Measurements from ENCODE around the gene SPSB2. TPM values are rescaled to one million over a fixed set of nuclear protein-coding genes. Genes with fewer than 3 reads are reported as not detected.

The SPSB2 gene
- total RNA-seq, 2 donors from 2014 or later, result 34.6 to 36.5 TPM

DNA sequence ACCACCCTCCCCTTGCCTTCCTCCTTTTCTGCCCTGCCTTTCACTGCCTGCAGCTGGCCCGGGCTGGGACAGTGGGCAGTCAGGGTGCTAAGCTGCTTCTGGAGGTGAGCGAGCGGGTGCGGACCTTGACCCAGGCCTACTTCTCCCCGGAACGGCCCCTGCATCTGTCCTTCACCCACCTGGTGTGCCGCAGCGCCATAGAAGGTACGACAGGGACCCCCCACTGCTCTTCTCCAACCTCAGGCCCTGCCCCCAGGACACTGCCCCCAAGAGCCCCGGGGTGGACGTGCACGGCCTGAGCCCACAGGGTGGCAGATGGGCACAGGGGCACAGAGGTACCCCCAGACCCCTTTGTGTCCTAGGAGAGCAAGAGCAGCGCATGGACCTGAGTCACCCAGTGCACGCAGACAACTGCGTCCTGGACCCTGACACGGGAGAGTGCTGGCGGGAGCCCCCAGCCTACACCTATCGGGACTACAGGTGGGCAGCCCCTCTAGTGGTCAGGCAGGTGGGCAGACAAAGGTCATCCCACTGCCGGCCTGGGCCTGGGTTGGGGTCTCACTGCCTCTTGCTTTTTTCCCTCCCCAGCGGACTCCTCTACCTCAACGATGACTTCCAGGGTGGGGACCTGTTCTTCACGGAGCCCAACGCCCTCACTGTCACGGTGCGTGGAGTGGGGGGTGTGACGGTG lies 35.6 kb downstream of the SPSB2 start:
- no peak overlapping the region for H3K4me3 Mint-ChIP-seq
- Histone ChIP-seq H3K36me3 (ENCODE audit: control insufficient read depth, insufficient read depth, low read length) (peaks cover 56% of the 10 kb centered on the region), H3K9ac (ENCODE audit: extremely low read depth, low read length, poor library complexity, severe bottlenecking) (no peak overlapping the region), H3K27ac (ENCODE audit: low read depth, low read length) (no peak overlapping the region), H3K9me3 (ENCODE audit: control insufficient read depth, low read length) (no peaks in the 10 kb centered on the region), H3K4me3 (ENCODE audit: low read length) (no peak overlapping the region), H3K27me3 (ENCODE audit: control insufficient read depth, insufficient read depth, low read length, poor library complexity, severe bottlenecking) (no peaks in the 10 kb centered on the region), H3K4me1 (ENCODE audit: control insufficient read depth, insufficient read depth, low read length) (peaks cover 4% of the 10 kb centered on the region)
- TF ChIP-seq, protein P1, sequence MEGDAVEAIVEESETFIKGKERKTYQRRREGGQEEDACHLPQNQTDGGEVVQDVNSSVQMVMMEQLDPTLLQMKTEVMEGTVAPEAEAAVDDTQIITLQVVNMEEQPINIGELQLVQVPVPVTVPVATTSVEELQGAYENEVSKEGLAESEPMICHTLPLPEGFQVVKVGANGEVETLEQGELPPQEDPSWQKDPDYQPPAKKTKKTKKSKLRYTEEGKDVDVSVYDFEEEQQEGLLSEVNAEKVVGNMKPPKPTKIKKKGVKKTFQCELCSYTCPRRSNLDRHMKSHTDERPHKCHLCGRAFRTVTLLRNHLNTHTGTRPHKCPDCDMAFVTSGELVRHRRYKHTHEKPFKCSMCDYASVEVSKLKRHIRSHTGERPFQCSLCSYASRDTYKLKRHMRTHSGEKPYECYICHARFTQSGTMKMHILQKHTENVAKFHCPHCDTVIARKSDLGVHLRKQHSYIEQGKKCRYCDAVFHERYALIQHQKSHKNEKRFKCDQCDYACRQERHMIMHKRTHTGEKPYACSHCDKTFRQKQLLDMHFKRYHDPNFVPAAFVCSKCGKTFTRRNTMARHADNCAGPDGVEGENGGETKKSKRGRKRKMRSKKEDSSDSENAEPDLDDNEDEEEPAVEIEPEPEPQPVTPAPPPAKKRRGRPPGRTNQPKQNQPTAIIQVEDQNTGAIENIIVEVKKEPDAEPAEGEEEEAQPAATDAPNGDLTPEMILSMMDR (conservative IDR thresholded peaks at IDR 0.05), result no peak
- peaks cover 10% of the 10 kb centered on the region for H3K27me3 Mint-ChIP-seq (ENCODE audit: insufficient read depth)
- no peaks in the 10 kb centered on the region for H3K9me3 Mint-ChIP-seq
- DNase-seq, result no peak
- WGBS, 2 experiments (ENCODE audit: insufficient coverage in 1 of 2, insufficient read length in 1 of 2), result 94 to 95% methylated on average over 20 to 26 of the region's 26 CpGs
- peaks cover 25% of the 10 kb centered on the region for H3K4me1 Mint-ChIP-seq
- no peak overlapping the region for H3K27ac Mint-ChIP-seq
- H3K36me3 Mint-ChIP-seq (ENCODE audit: low read depth), result peaks cover 56% of the 10 kb centered on the region

DNA sequence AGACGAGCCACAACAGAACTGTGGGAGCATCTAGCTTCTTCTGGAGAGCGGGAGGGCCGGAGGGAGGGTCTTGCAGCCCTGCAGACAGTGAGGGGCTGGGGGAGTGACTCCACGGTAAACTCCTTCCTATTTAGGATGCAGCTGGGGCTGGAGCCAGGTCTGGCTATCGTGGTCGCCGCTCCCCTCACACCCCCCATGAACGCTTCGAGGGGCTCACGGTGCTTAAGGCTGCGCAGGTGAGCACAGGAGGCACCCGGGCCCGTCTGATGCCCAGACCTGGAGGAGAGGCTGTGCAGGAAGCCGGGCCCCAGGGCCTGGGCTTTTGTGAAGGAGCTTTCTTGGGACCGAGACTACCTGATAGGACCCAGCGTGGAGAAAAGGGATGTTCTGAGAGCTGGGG lies 36.3 kb downstream of the SPSB2 start:
- H3K27ac Mint-ChIP-seq, result no peak overlapping the region
- Histone ChIP-seq H3K36me3 (ENCODE audit: control insufficient read depth, insufficient read depth, low read length) (peaks cover 57% of the 10 kb centered on the region), H3K9ac (ENCODE audit: extremely low read depth, low read length, poor library complexity, severe bottlenecking) (no peak overlapping the region), H3K27ac (ENCODE audit: low read depth, low read length) (no peak overlapping the region), H3K27me3 (ENCODE audit: control insufficient read depth, insufficient read depth, low read length, poor library complexity, severe bottlenecking) (no peaks in the 10 kb centered on the region), H3K4me3 (ENCODE audit: low read length) (no peak overlapping the region), H3K4me1 (ENCODE audit: control insufficient read depth, insufficient read depth, low read length) (peaks cover 4% of the 10 kb centered on the region), H3K9me3 (ENCODE audit: control insufficient read depth, low read length) (no peaks in the 10 kb centered on the region)
- peaks cover 21% of the 10 kb centered on the region for H3K4me1 Mint-ChIP-seq
- H3K27me3 Mint-ChIP-seq (ENCODE audit: insufficient read depth), result peaks cover 10% of the 10 kb centered on the region
- no peak overlapping the region for H3K4me3 Mint-ChIP-seq
- no peak for DNase-seq
- TF ChIP-seq, protein P1 (conservative IDR thresholded peaks at IDR 0.05), result no peak
- WGBS, 2 experiments (ENCODE audit: insufficient coverage in 1 of 2, insufficient read length in 1 of 2), result 87 to 93% methylated on average over 10 to 16 of the region's 16 CpGs
- peaks cover 61% of the 10 kb centered on the region for H3K36me3 Mint-ChIP-seq (ENCODE audit: low read depth)
- H3K9me3 Mint-ChIP-seq, result no peaks in the 10 kb centered on the region

DNA sequence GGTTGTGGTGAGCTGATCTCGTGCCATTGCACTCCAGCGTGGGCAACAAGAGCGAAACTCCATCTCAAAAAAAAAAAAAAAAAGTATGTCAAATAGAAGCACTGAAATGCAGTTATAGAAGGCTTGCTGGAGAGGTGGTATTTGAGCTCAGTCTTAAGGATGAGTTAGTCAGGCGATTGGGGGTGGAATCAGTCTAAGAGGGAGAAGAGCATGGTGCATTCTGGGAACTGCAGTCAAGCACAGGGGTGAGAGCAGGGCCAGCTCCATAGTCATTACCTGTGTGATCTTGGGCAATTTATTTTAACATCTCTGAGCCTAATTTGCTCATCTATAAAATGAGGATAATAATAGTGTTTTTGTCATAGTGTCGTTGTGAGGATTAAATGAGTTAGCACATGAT lies 38.2 kb downstream of the SPSB2 start:
- 80 to 93% methylated on average over 3 to 5 of the region's 5 CpGs for WGBS, 2 experiments (ENCODE audit: insufficient coverage in 1 of 2, insufficient read length in 1 of 2)
- Mint-ChIP-seq H3K9me3 (no peaks in the 10 kb centered on the region), H3K27ac (peak overlapping the region; percentile 0), H3K4me3 (no peak overlapping the region), H3K27me3 (ENCODE audit: insufficient read depth) (peaks cover 10% of the 10 kb centered on the region), H3K36me3 (ENCODE audit: low read depth) (peaks cover 73% of the 10 kb centered on the region), H3K4me1 (peaks cover 6% of the 10 kb centered on the region)
- H3K4me3 ChIP-seq (ENCODE audit: low read length), result no peak overlapping the region
- H3K27me3 ChIP-seq (ENCODE audit: control insufficient read depth, insufficient read depth, low read length, poor library complexity, severe bottlenecking), result no peaks in the 10 kb centered on the region
- no peaks in the 10 kb centered on the region for H3K9me3 ChIP-seq (ENCODE audit: control insufficient read depth, low read length)
- H3K36me3 ChIP-seq (ENCODE audit: control insufficient read depth, insufficient read depth, low read length), result peaks cover 69% of the 10 kb centered on the region
- DNase-seq, result no peak
- no peak overlapping the region for H3K27ac ChIP-seq (ENCODE audit: low read depth, low read length)
- TF ChIP-seq, protein P1 (conservative IDR thresholded peaks at IDR 0.05), result no peak
- peaks cover 2% of the 10 kb centered on the region for H3K4me1 ChIP-seq (ENCODE audit: control insufficient read depth, insufficient read depth, low read length)
- H3K9ac ChIP-seq (ENCODE audit: extremely low read depth, low read length, poor library complexity, severe bottlenecking), result no peak overlapping the region

All from endodermal cell (in vitro differentiated cells).